ENCODE results near the gene OCA2. TPM values are rescaled to one million over a fixed set of nuclear protein-coding genes. Genes with fewer than 3 reads are reported as not detected.

Gene OCA2
- total and polyA plus RNA-seq, 2 of the 8 experiments (the other 6 are each of a cell fraction or from before 2014, with no cell fraction given) = 0.20 TPM

GRCh38 chr15:28020644-28021043 lies 78.5 kb downstream of the OCA2 start (continued):
- TF ChIP-seq KDM5A (IDR thresholded peaks at IDR 0.05; ENCODE audit: low read length) (no peak), GABPA (IDR thresholded peaks at IDR 0.05; ENCODE audit: borderline replicate concordance, insufficient read depth, low read length) (no peak)

All from H1 (cell line).